NCI-H2227 (cell line): ENCODE results near the gene FARP1.

Experiments used
- DNase-seq: peaks from one replicate; lab custom pipeline; 2025; ENCODE audit not compliant: unreplicated experiment; lab: John Stamatoyannopoulos, UW

FARP1 gene

GRCh38 chr13:98415326-98416070, 272.6 kb downstream of the FARP1 start:
- no peak for DNase-seq

GRCh38 chr13:98416408-98416807, 273.5 kb downstream of the FARP1 start:
- DNase-seq = no peak

GRCh38 chr13:98419786-98420553, 277.1 kb downstream of the FARP1 start:
- DNase-seq = no peak

- no peak for DNase-seq
Measured at GRCh38 chr13:98420554-98421175, 277.8 kb downstream of the FARP1 start.

GRCh38 chr13:98422046-98422445, 279.2 kb downstream of the FARP1 start:
- DNase-seq = no peak

GRCh38 chr13:98423417-98423816, 280.5 kb downstream of the FARP1 start:
- DNase-seq = no peak

GRCh38 chr13:98427331-98427995, 284.6 kb downstream of the FARP1 start:
- DNase-seq = no peak

- no peak for DNase-seq
Measured at GRCh38 chr13:98428256-98428966, 285.5 kb downstream of the FARP1 start.

- DNase-seq = no peak
Measured at GRCh38 chr13:98429081-98429480, 286.2 kb downstream of the FARP1 start.

GRCh38 chr13:98429531-98429930, 286.6 kb downstream of the FARP1 start:
- DNase-seq = no peak

- DNase-seq = no peak
Measured at GRCh38 chr13:98429977-98430736, 287.3 kb downstream of the FARP1 start.

GRCh38 chr13:98432638-98433037, 289.7 kb downstream of the FARP1 start:
- no peak for DNase-seq

- no peak for DNase-seq
Measured at GRCh38 chr13:98433654-98434053, 290.8 kb downstream of the FARP1 start.

- DNase-seq = no peak
Measured at GRCh38 chr13:98434060-98434459, 291.2 kb downstream of the FARP1 start.

GRCh38 chr13:98435376-98435775, 292.5 kb downstream of the FARP1 start:
- DNase-seq = no peak

- no peak for DNase-seq
Measured at GRCh38 chr13:98436233-98436910, 293.5 kb downstream of the FARP1 start.

- DNase-seq = no peak
Measured at GRCh38 chr13:98438246-98439125, 295.6 kb downstream of the FARP1 start.

- no peak for DNase-seq
Measured at GRCh38 chr13:98439126-98439828, 296.4 kb downstream of the FARP1 start.
